GM18526 (cell line): ENCODE measurements around the gene RFTN1.

ENCODE experiments used
- POLR2A ChIP-seq: IDR thresholded peaks from 3 replicates; pipeline ENCODE4 v1.6.1; 2011; ENCODE audit not compliant: insufficient read length; ENCODE audit errors: extremely low read depth

RFTN1 gene

GRCh38 chr3:16407366-16407765 is 106.1 kb downstream of the RFTN1 start:
- no peak for TF ChIP-seq POLR2A

- no peak for TF ChIP-seq POLR2A
These were observed 106.9 kb downstream of the RFTN1 start for GRCh38 chr3:16406579-16406978.

- TF ChIP-seq POLR2A = no peak
These were observed 107.3 kb downstream of the RFTN1 start for GRCh38 chr3:16406166-16406565.

GRCh38 chr3:16404349-16404895 is 109.1 kb downstream of the RFTN1 start:
- no peak for TF ChIP-seq POLR2A

GRCh38 chr3:16402451-16402850 is 111.0 kb downstream of the RFTN1 start:
- no peak for TF ChIP-seq POLR2A

- TF ChIP-seq POLR2A = no peak
These were observed 112.2 kb downstream of the RFTN1 start for GRCh38 chr3:16401273-16401672.

GRCh38 chr3:16400106-16400931 is 113.2 kb downstream of the RFTN1 start:
- TF ChIP-seq POLR2A = no peak

GRCh38 chr3:16399473-16399872 is 114.0 kb downstream of the RFTN1 start:
- TF ChIP-seq POLR2A = no peak

- no peak for TF ChIP-seq POLR2A
These were observed 114.9 kb downstream of the RFTN1 start for GRCh38 chr3:16398648-16399047.

- TF ChIP-seq POLR2A = no peak
These were observed 117.3 kb downstream of the RFTN1 start for GRCh38 chr3:16396202-16396601.

- no peak for TF ChIP-seq POLR2A
These were observed 118.3 kb downstream of the RFTN1 start for GRCh38 chr3:16395212-16395611.

- TF ChIP-seq POLR2A = no peak
These were observed 118.9 kb downstream of the RFTN1 start for GRCh38 chr3:16394639-16395038.

- TF ChIP-seq POLR2A = no peak
These were observed 120.8 kb downstream of the RFTN1 start for GRCh38 chr3:16392717-16393116.

- TF ChIP-seq POLR2A = no peak
These were observed 121.4 kb downstream of the RFTN1 start for GRCh38 chr3:16392065-16392464.

- no peak for TF ChIP-seq POLR2A
These were observed 122.9 kb downstream of the RFTN1 start for GRCh38 chr3:16390581-16390980.

GRCh38 chr3:16388850-16389441 is 124.6 kb downstream of the RFTN1 start:
- TF ChIP-seq POLR2A = no peak
